Measurements from ENCODE around the gene ZNF569. TPM values are rescaled to one million over a fixed set of nuclear protein-coding genes. Genes with fewer than 3 reads are reported as not detected.

ZNF569 gene
- total and polyA plus RNA-seq, 2 of the 13 experiments (the other 11 are each of a cell fraction or from before 2014, with no cell fraction given), result 1.4 to 5.7 TPM

- TF ChIP-seq ZNF687 (CRISPR knock-in tag; IDR thresholded peaks at IDR 0.05), result peak; percentile 97
- peak; percentile 64; the same call in 1 of the 2 replicates for TF ChIP-seq TAF1 (CRISPR knock-in tag; IDR thresholded peaks at IDR 0.05)
- TF ChIP-seq SUZ12 (IDR thresholded peaks at IDR 0.05; ENCODE audit: low read depth, low read length), result peak; percentile 93
- 0 out of 2 replicates have a peak, but pooled peaks have one; percentile 54 for TF ChIP-seq ZNF142 (CRISPR knock-in tag; IDR thresholded peaks at IDR 0.05)
- TF ChIP-seq PREB (CRISPR knock-in tag; IDR thresholded peaks at IDR 0.05), result no peak
- TF ChIP-seq GLI4 (CRISPR knock-in tag; IDR thresholded peaks at IDR 0.05; ENCODE audit: borderline replicate concordance), result no peak
- peak; percentile 6; the same call in 1 of the 2 replicates for TF ChIP-seq ZSCAN5A (CRISPR knock-in tag; IDR thresholded peaks at IDR 0.05; ENCODE audit: borderline replicate concordance)
- no peak for TF ChIP-seq ZBTB49 (CRISPR knock-in tag; IDR thresholded peaks at IDR 0.05; ENCODE audit: borderline replicate concordance)
- TF ChIP-seq PHF21A (CRISPR knock-in tag; IDR thresholded peaks at IDR 0.05), result peak; percentile 69
- TF ChIP-seq SATB2 (CRISPR knock-in tag; IDR thresholded peaks at IDR 0.05), result no peak
- TF ChIP-seq LBX2 (CRISPR knock-in tag; IDR thresholded peaks at IDR 0.05; ENCODE audit: borderline replicate concordance), result no peak
Observed at GRCh38 chr19:37370880-37371661, 96.2 kb downstream of the ZNF569 start, which contains the start of gene ZNF527 (continued).

Data from HepG2 (cell line).